IgD-negative memory B cell (primary cell): ENCODE results near the gene TAF11L9. TPM values are rescaled to one million over a fixed set of nuclear protein-coding genes. Genes with fewer than 3 reads are reported as not detected.
"Not testable (repeated sequence)": the region's sequence is repeated elsewhere in the genome, so short reads cannot be mapped to it uniquely, and the experiment has no call there.

Source experiments
- H3K27ac Mint-ChIP-seq, 3 donors: one replicate each; pipeline ENCODE4 v1.8.0; 2020 to 2022; ENCODE audit warnings: mild to moderate bottlenecking in 3 of 3, mixed read lengths in 3 of 3, moderate library complexity in 1 of 3
- H3K27me3 Mint-ChIP-seq: one replicate; pipeline ENCODE4 v1.8.0; 2021; ENCODE audit warnings: mixed read lengths
- H3K36me3 Mint-ChIP-seq: one replicate; pipeline ENCODE4 v1.8.0; 2020; ENCODE audit warnings: mild to moderate bottlenecking, mixed read lengths
- H3K4me1 Mint-ChIP-seq, 3 donors: one replicate each; pipeline ENCODE4 v1.8.0; 2020 to 2022; ENCODE audit warnings: mixed read lengths in 3 of 3, mild to moderate bottlenecking in 1 of 3
- H3K4me3 Mint-ChIP-seq, 4 donors: one replicate each; pipeline ENCODE4 v1.8.0; 2020 to 2022; ENCODE audit warnings: mild to moderate bottlenecking in 4 of 4, mixed read lengths in 4 of 4, moderate library complexity in 3 of 4
- H3K9me3 Mint-ChIP-seq, 3 donors: one replicate each; pipeline ENCODE4 v1.8.0; 2020 to 2021; ENCODE audit warnings: mixed read lengths in 3 of 3, mild to moderate bottlenecking in 1 of 3
- polyA plus RNA-seq: library from polyadenylated mRNA; unstranded; fragments of 300-500 nt; fragmentation: Illumina TruSeq; gene quantifications from one replicate; pipeline ENCODE4 v1.2.3, GENCODE V29; 2021

TAF11L9 gene
- polyA plus RNA-seq: not detected

DNA sequence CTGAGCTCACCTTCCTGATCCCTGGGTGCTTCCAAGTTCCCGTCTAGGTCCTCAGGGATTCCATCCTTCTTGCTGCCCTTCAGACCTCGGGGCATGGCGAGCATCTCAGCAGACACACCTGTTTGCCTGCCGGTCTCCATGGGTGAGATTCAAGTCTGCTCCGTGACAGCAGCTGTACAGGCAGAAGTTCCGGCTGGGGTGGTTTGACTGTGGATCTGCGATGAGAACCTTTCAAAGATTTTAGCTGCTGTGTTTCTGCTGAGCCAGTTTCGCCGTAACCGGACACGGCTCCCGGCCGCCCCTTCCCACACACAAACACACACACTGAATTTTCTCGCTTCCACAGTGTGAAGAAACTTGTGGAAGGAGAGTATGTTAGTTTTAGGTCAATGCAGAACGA lies at the start of gene TAF11L9:
TAF11L9 (minus strand) TSS at position 140 of the 400 bp plus-strand sequence.
- not testable (repeated sequence) for H3K27me3 Mint-ChIP-seq, H3K9me3 Mint-ChIP-seq, H3K27ac Mint-ChIP-seq, H3K36me3 Mint-ChIP-seq, H3K4me1 Mint-ChIP-seq, H3K4me3 Mint-ChIP-seq

DNA sequence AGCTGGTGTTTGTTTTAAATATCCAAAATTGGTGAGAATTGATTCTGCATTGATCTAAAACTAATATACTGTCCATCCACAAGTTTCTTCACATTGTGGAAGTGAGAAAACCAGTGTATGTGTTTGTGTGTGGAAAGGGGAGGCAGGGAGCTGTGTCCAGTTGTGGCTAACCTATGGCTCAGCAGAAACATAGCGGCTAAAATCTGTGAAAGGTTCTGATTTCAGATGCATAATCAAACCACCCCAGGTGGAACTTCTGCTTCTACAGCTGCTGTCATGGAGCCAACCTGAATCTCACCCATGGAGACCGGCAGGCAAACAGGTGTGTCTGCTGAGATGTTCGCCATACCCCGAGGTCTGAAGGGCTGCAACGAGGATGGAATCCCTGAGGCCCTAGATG lies 40.0 kb upstream of the TAF11L9 start, which contains the start of gene TAF11L14:
TAF11L14 (plus strand) TSS at position 301 of the 400 bp plus-strand sequence.
- no peaks in the 10 kb centered on the region for H3K27me3 Mint-ChIP-seq
- H3K4me1 Mint-ChIP-seq: peaks cover 0 to 1% (median 0%) of the 10 kb centered on the region in 3 donors
- H3K27ac Mint-ChIP-seq: no peak within 1 kb of the TSS
- no peak within 1 kb of the TSS for H3K4me3 Mint-ChIP-seq
- H3K9me3 Mint-ChIP-seq: peaks cover 0 to 5% (median 0%) of the 10 kb centered on the region in 3 donors
- no peaks in the 10 kb centered on the region for H3K36me3 Mint-ChIP-seq

DNA sequence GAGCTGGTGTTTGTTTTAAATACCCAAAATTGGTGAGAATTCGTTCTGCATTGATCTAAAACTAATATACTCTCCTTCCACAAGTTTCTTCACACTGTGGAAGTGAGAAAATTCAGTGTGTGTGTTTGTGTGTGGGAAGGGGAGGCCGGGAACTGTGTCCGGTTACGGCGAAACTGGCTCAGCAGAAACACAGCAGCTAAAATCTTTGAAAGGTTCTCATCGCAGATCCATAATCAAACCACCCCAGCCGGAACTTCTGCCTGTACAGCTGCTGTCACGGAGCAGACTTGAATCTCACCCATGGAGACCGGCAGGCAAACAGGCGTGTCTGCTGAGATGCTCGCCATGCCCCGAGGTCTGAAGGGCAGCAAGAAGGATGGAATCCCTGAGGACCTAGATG lies 37.6 kb upstream of the TAF11L9 start, which contains the start of gene TAF11L13:
TAF11L13 (plus strand) TSS at position 301 of the 400 bp plus-strand sequence.
- H3K36me3 Mint-ChIP-seq, H3K4me1 Mint-ChIP-seq, H3K27me3 Mint-ChIP-seq, H3K4me3 Mint-ChIP-seq, H3K27ac Mint-ChIP-seq, H3K9me3 Mint-ChIP-seq: not testable (repeated sequence)

GRCh38 chr5:17625686-17626085 lies 31.5 kb upstream of the TAF11L9 start:
- Mint-ChIP-seq H3K36me3 (no peaks in the 10 kb centered on the region), H3K9me3 (peaks cover 0 to 5% (median 0%) of the 10 kb centered on the region in 3 donors), H3K4me3 (no peak overlapping the region), H3K27ac (no peak overlapping the region), H3K4me1 (no peaks in the 10 kb centered on the region), H3K27me3 (no peaks in the 10 kb centered on the region)

GRCh38 chr5:17620627-17621026 lies 26.4 kb upstream of the TAF11L9 start:
- Mint-ChIP-seq H3K27ac (no peak overlapping the region), H3K4me3 (no peak overlapping the region), H3K4me1 (no peaks in the 10 kb centered on the region), H3K27me3 (no peaks in the 10 kb centered on the region), H3K9me3 (peaks cover 0 to 5% (median 0%) of the 10 kb centered on the region in 3 donors), H3K36me3 (no peaks in the 10 kb centered on the region)

DNA sequence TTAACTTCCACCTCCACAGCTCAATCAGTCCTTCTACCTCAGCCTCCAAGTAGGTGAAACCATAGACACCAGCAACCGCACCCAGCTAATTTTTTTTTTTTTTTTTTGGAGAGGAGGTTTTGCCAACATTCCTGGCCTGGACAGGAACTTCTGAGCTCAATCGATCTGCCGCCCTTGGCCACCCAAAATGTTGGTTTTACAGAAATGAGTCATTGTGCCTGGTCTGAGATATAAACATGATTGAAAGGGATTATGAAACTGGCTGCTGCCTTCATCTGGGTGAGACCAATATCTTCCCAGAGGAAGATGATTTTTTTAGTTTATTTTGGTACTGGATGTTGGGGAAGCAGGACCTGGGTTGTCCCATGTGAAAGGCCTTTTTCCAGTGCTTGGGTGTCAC lies 25.2 kb upstream of the TAF11L9 start:
- no peak overlapping the region for H3K27ac Mint-ChIP-seq
- no peaks in the 10 kb centered on the region for H3K27me3 Mint-ChIP-seq
- H3K4me3 Mint-ChIP-seq: no peak overlapping the region

GRCh38 chr5:17614872-17615605 lies 20.8 kb upstream of the TAF11L9 start:
- Mint-ChIP-seq H3K9me3 (peaks cover 0 to 1% (median 0%) of the 10 kb centered on the region in 3 donors), H3K4me3 (no peak overlapping the region), H3K36me3 (no peaks in the 10 kb centered on the region), H3K4me1 (no peaks in the 10 kb centered on the region), H3K27me3 (no peaks in the 10 kb centered on the region), H3K27ac (no peak overlapping the region)

More for the DNA sequence above, 25.2 kb upstream of the TAF11L9 start:
- no peaks in the 10 kb centered on the region for H3K4me1 Mint-ChIP-seq
- H3K36me3 Mint-ChIP-seq: no peaks in the 10 kb centered on the region
- peaks cover 0 to 5% (median 0%) of the 10 kb centered on the region in 3 donors for H3K9me3 Mint-ChIP-seq

- not testable (repeated sequence) for H3K27ac Mint-ChIP-seq, H3K9me3 Mint-ChIP-seq, H3K36me3 Mint-ChIP-seq, H3K27me3 Mint-ChIP-seq, H3K4me3 Mint-ChIP-seq, H3K4me1 Mint-ChIP-seq
These were observed 15.9 kb upstream of the TAF11L9 start, which contains the start of gene TAF11L12 for GRCh38 chr5:17610092-17610491. TSS of gene TAF11L12 (plus strand) at chr5:17610392.

DNA sequence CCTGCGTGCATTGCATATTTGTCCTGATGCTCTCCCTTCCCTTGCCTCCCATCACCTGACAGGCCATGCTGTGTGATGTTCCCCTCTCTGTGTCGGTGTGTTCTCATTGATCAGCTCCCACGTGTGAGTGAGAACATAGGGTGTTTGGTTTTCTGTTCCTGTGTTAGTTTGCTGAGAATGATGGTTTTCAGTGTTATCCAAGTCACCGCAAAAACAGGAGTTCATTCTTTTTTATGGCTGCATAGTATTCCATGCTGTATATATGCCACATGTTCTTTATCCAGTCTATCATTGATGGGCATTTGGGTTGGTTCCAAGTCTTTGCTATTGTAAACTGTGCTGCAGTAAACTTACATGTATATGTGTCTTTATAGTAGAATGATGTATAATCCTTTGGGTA lies 13.3 kb upstream of the TAF11L9 start:
- H3K27ac Mint-ChIP-seq, H3K4me3 Mint-ChIP-seq, H3K36me3 Mint-ChIP-seq, H3K27me3 Mint-ChIP-seq, H3K9me3 Mint-ChIP-seq, H3K4me1 Mint-ChIP-seq: not testable (repeated sequence)

- H3K4me1 Mint-ChIP-seq: peaks cover 0 to 1% (median 0%) of the 10 kb centered on the region in 3 donors
- no peak overlapping the region for H3K4me3 Mint-ChIP-seq
- no peak overlapping the region for H3K27ac Mint-ChIP-seq
- no peaks in the 10 kb centered on the region for H3K27me3 Mint-ChIP-seq
- peaks cover 0 to 2% (median 0%) of the 10 kb centered on the region in 3 donors for H3K9me3 Mint-ChIP-seq
- H3K36me3 Mint-ChIP-seq: no peaks in the 10 kb centered on the region
These were observed 10.8 kb upstream of the TAF11L9 start for GRCh38 chr5:17604951-17605350.

DNA sequence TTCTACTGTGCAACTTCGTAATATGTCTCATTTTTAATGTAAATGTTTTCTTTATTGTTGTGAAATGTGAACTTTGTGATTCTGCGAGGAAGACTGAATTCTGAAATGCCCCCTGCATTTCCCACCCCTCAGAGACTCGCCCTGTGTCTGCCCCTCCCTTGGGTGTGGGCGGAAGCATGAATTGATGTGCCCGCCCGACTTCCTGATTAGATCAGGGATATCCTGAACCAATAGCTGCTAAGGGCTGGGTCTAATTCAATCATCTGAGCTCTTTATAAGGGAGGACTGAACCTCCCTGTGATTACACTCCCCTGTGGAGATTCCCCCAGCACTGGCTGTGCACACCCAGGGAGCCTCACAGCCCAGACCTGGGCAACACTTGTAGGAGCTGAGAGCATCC lies 9.7 kb upstream of the TAF11L9 start, which contains the start of gene TAF11L11:
TAF11L11 (plus strand) TSS at position 304 of the 400 bp plus-strand sequence.
- H3K27me3 Mint-ChIP-seq, H3K9me3 Mint-ChIP-seq, H3K36me3 Mint-ChIP-seq, H3K27ac Mint-ChIP-seq, H3K4me1 Mint-ChIP-seq, H3K4me3 Mint-ChIP-seq: not testable (repeated sequence)

GRCh38 chr5:17597728-17598127 lies 3.5 kb upstream of the TAF11L9 start, which contains the start of gene TAF11L10:
TSS of gene TAF11L10 (minus strand) at chr5:17597828.
- H3K4me1 Mint-ChIP-seq, H3K27ac Mint-ChIP-seq, H3K27me3 Mint-ChIP-seq, H3K4me3 Mint-ChIP-seq, H3K36me3 Mint-ChIP-seq, H3K9me3 Mint-ChIP-seq: not testable (repeated sequence)

GRCh38 chr5:17590860-17591259 lies 3.3 kb downstream of the TAF11L9 start, which contains the start of gene TAF11L8:
TSS of gene TAF11L8 (minus strand) at chr5:17590960.
- H3K4me3 Mint-ChIP-seq, H3K9me3 Mint-ChIP-seq, H3K4me1 Mint-ChIP-seq, H3K27me3 Mint-ChIP-seq, H3K36me3 Mint-ChIP-seq, H3K27ac Mint-ChIP-seq: not testable (repeated sequence)

- H3K4me1 Mint-ChIP-seq, H3K27ac Mint-ChIP-seq, H3K27me3 Mint-ChIP-seq, H3K36me3 Mint-ChIP-seq, H3K4me3 Mint-ChIP-seq, H3K9me3 Mint-ChIP-seq: not testable (repeated sequence)
These were observed 8.5 kb downstream of the TAF11L9 start, which contains the start of gene TAF11L7 for GRCh38 chr5:17585658-17586057. TSS of gene TAF11L7 (minus strand) at chr5:17585758.
